ENCODE results near the gene SLC25A21. TPM values are rescaled to one million over a fixed set of nuclear protein-coding genes. Genes with fewer than 3 reads are reported as not detected.

SLC25A21 gene
- 0.51 and 0.89 TPM in 2 replicates for total RNA-seq

GRCh38 chr14:37172024-37172869, at the start of gene SLC25A21:
Gene SLC25A21 (minus strand): TSS chr14:37172606.

GRCh38 chr14:37197421-37198272, 25.2 kb upstream of the SLC25A21 start, which contains the start of gene MIPOL1:
Gene MIPOL1 (plus strand): TSS chr14:37197937. CDS start chr14:37247889, 49,952 bp downstream.

GRCh38 chr14:36661506-36662257, 510.7 kb downstream of the SLC25A21 start, which contains the start of gene PAX9:
Gene PAX9 (plus strand): TSS chr14:36661860. CDS start chr14:36662090, 230 bp downstream.

Other genes starting within 250 kb of the SLC25A21 start
- gene MIPOL1, start 25.3 kb upstream of the SLC25A21 start, total RNA-seq, result 16.0 and 18.7 TPM in 2 replicates